Testis (tissue), 3 donors: ENCODE data around the gene BCAR3. TPM values are rescaled to one million over a fixed set of nuclear protein-coding genes. Genes with fewer than 3 reads are reported as not detected.
"Not testable (repeated sequence)": the region's sequence is repeated elsewhere in the genome, so short reads cannot be mapped to it uniquely, and the experiment has no call there.

ENCODE experiments used
- DNase-seq: peaks from one replicate; pipeline ENCODE4 v3.0.0-alpha.2; 2019
- H3K27ac ChIP-seq, 2 donors: fragments of 200-600 bp; sonication (generic); one replicate each; pipeline ENCODE4 v1.5.1; 2019
- H3K27me3 ChIP-seq: fragments of 200-600 bp; sonication (generic); one replicate; pipeline ENCODE4 v1.5.1; 2019
- H3K36me3 ChIP-seq: fragments of 200-600 bp; sonication (generic); one replicate; pipeline ENCODE4 v1.5.1; 2017; ENCODE audit warnings: low read depth; ENCODE audit errors: missing control alignments
- H3K4me1 ChIP-seq: fragments of 200-600 bp; sonication (generic); one replicate; pipeline ENCODE4 v1.5.1; 2019
- H3K4me3 ChIP-seq, 2 donors: fragments of 200-600 bp; sonication (generic); one replicate each; pipeline ENCODE4 v1.5.1; 2017 to 2019
- H3K9me3 ChIP-seq: fragments of 200-600 bp; sonication (generic); one replicate; pipeline ENCODE4 v1.5.1; 2017
- CTCF ChIP-seq, 3 experiments: fragments of 450-650 bp in 2 of 3; fragments of 200-600 bp in 1 of 3; sonication (generic) in 1 of 3; IDR thresholded peaks; one replicate each; pipeline ENCODE4 v1.5.1; 2016 to 2019; ENCODE audit warnings: antibody characterized with exemption in 3 of 3, mild to moderate bottlenecking in 2 of 3, moderate library complexity in 1 of 3
- POLR2A ChIP-seq: fragments of 450-650 bp; IDR thresholded peaks from one replicate; pipeline ENCODE4 v1.6.1; 2017; ENCODE audit warnings: antibody characterized with exemption, mild to moderate bottlenecking, moderate library complexity
- WGBS, 2 donors: methylation state at CpG; one replicate each; pipeline ENCODE4 v1.1.5; 2018; 5-methylcytosine and 5-hydroxymethylcytosine counted together
- intact Hi-C: fragments of 100-400 bp; cut with DNase I; formaldehyde crosslinking; loops from one replicate; pipeline ENCODE4 v1.15.1; 2023; ENCODE audit warnings: low total_unique reads
- polyA plus RNA-seq: library from polyadenylated mRNA; stranded (reverse); fragments of 350-450 nt; fragmentation: Illumina TruSeq; extraction: RNeasy Lipid Tissue Mini Kit (QIAGEN cat#74804); gene quantifications from one replicate; pipeline ENCODE4 v1.2.3, GENCODE V29; 2014; ENCODE audit warnings: low read depth, low replicate concordance; ENCODE audit not compliant: insufficient read depth
- total RNA-seq, 2 donors: library from RNA; depleted of rRNA; stranded (reverse); fragments of >200 nt; gene quantifications; one replicate each; pipeline ENCODE4 v1.2.3, GENCODE V29; 2016

The BCAR3 gene
- total and polyA plus RNA-seq, 3 donors from 2014 or later = 23.2 to 55.9 (median 42.9) TPM

DNA sequence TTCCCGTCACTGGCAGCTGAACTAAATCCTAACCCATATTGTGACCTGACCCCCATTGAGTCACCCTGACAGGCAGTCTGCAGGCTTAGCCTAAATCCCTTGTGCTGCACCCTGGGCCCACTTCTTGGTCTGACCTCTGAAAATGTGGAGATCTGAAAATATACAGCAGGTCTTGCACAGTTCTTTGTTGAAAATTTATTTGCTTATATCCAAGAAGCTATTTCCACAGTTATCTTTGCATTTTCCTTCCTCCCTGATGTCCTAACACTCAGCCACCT, 87.1 kb downstream of the BCAR3 start:
- DNase-seq = no peak
- Histone ChIP-seq H3K27ac (no peak overlapping the region), H3K9me3 (no peaks in the 10 kb centered on the region), H3K4me1 (peaks cover 19% of the 10 kb centered on the region), H3K27me3 (no peaks in the 10 kb centered on the region), H3K36me3 (no peaks in the 10 kb centered on the region), H3K4me3 (no peak overlapping the region)
- 84 to 100% methylated on average over 1 of the region's 1 CpG for WGBS, 2 donors
- TF ChIP-seq CTCF (IDR thresholded peaks at IDR 0.05) (no peak), POLR2A (no peak)
- intact Hi-C loops = no loop called here

DNA sequence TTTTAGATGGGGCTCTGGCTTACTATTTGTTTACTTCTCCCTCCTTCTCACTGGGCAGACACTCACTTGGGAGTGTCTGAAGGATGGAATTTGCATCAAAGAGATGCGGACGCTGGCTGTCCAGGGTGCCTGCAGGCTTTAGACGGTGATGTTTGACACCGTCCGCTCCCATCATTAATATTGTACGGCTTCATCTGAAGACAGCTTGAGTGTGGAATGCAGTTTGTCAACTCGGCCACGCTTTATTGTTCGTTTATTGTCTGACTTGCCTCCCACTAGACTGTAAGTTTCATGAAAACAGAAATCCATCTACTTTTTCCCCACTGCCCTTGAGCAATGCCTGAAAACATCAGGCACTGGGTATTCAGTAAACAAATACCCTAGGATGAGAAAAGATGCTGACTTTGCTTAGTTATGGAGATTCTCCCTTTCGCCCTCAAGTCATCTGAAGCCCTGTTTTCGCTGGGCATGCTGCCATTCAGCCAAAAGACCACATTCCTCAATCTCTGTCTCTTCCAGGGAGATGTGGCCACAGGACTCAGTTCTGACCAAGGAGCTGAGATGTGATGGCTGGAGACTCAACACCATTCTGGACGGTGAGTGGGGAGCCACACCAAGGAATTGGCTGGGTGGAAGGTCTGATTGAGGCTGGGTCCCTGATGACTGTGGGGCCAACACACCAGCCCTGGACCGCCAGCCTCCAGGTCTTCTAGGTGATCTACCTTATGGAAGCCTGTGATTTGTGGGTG, 87.6 kb downstream of the BCAR3 start:
- H3K27me3 ChIP-seq = no peaks in the 10 kb centered on the region
- no peak for DNase-seq
- TF ChIP-seq CTCF (IDR thresholded peaks at IDR 0.05) (no peak), POLR2A (no peak)
- WGBS, 2 donors = 93 to 94% methylated on average over 12 to 13 of the region's 13 CpGs
- intact Hi-C loops = no loop called here
- H3K36me3 ChIP-seq = no peaks in the 10 kb centered on the region
- H3K4me3 ChIP-seq = no peak overlapping the region
- no peaks in the 10 kb centered on the region for H3K9me3 ChIP-seq
- H3K4me1 ChIP-seq = peaks cover 18% of the 10 kb centered on the region
- H3K27ac ChIP-seq = no peak overlapping the region

DNA sequence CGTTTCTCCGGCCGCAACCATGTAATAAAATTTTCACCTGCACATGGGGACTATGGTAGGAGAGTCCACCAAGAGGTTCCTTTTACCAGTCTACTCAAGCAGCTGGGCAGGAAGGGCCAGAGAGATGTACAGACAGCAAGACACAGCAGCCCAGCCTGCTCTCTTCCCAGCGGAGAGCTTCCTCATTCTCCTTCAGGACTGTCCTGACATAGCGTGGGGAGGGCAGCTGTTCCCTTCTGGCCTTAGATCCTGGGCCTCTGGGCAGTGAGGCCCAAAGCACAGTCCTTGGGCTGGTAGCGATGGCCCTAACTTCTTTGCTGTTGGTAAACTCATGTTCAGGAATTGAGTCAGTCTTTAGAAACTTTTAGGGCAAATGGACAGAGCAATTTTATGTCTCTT, 89.1 kb downstream of the BCAR3 start:
- WGBS, 2 donors = 85 to 95% methylated on average over 6 of the region's 6 CpGs
- Histone ChIP-seq H3K36me3 (no peaks in the 10 kb centered on the region), H3K27me3 (no peaks in the 10 kb centered on the region), H3K9me3 (no peaks in the 10 kb centered on the region), H3K4me3 (no peak overlapping the region), H3K27ac (no peak overlapping the region), H3K4me1 (peaks cover 18% of the 10 kb centered on the region)
- intact Hi-C loops = no loop called here
- TF ChIP-seq CTCF (IDR thresholded peaks at IDR 0.05) (no peak), POLR2A (no peak)
- no peak for DNase-seq

DNA sequence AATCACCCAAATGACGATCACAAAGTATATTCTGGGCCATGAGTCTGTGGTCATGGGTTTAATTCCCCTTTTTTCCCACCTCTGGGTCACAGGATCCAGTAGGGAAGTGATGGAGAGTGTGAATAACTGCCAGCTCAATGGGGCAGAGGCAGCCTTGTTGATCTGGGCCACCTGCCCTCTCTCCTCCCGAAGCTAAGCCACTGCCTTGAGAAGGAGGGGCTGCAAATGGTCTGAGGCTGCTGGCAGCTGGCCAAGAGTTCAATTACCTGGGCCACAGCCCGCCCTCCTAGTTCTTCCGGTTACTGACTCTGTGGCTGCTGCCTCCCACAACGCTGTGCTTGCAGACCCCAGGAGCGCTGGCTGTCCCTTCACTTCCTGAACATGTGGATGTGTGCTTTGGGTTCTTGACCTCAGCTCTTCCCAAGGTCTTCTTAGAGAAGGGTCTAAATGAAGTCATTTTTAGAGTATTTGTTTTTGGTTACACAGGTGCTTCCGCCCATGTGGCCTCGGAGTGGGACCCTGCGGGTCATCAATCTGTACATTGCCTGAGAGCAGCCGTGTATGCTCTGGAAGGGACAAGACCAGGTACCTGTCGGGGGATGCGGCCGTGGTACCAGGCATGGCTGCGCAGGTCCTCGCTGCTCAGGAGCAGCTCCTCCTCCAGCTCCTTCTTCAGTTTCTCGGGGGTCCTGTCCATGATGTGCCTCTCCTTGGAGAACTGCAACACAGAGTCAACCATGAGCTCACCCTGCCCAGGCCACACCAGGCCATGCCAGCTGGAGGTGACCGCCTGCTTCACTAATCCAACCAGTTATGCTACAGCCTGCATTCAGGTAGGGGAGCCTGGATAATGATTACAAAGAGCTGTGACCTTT, 89.7 kb downstream of the BCAR3 start:
- H3K36me3 ChIP-seq = no peaks in the 10 kb centered on the region
- H3K27me3 ChIP-seq = no peaks in the 10 kb centered on the region
- 83% methylated on average over 9 to 17 of the region's 17 CpGs for WGBS, 2 donors
- TF ChIP-seq CTCF (IDR thresholded peaks at IDR 0.05) (no peak), POLR2A (no peak)
- no peak for DNase-seq
- H3K4me1 ChIP-seq = peaks cover 17% of the 10 kb centered on the region
- intact Hi-C loops = no loop called here
- H3K27ac ChIP-seq = no peak overlapping the region
- no peaks in the 10 kb centered on the region for H3K9me3 ChIP-seq
- H3K4me3 ChIP-seq = no peak overlapping the region

DNA sequence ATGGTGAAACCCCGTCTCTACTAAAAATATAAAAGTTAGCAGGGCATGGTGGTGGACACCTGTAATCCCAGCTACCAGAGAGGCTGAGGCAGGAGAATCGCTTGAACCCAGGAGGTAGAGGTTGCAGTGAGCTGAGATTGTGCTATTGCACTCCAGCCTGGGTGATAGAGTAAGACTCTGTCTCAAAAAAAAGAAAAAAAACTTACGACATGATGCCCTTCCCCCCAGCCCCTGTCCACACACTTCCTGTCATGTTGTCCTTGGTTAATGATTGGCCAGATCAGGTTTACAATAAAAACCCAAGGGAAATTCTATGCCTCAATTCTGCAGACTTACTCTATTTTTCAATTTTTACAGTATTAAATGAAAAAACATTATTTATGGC, 90.4 kb downstream of the BCAR3 start:
- H3K27ac ChIP-seq = not testable (repeated sequence)
- peaks cover 11% of the 10 kb centered on the region for H3K4me1 ChIP-seq
- 88 to 89% methylated on average over 3 of the region's 3 CpGs for WGBS, 2 donors

More for the DNA sequence above, 90.4 kb downstream of the BCAR3 start:
- intact Hi-C loops, H3K36me3 ChIP-seq, DNase-seq, H3K4me3 ChIP-seq, H3K27me3 ChIP-seq, H3K9me3 ChIP-seq: not testable (repeated sequence)
